Fibroblast of pulmonary artery (primary cell): Measurements from ENCODE around the gene FABP2.

ENCODE experiments used
- DNase-seq: peaks from one replicate; pipeline ENCODE4 v3.0.0-alpha.2; 2010; ENCODE audit warnings: low read depth
- H3K4me3 ChIP-seq: replicated peaks from 2 replicates; pipeline ENCODE4 v1.5.1; 2011; ENCODE audit warnings: low read depth, mild to moderate bottlenecking, control low read depth, low read length, moderate library complexity
- TF ChIP-seq, protein P1 (sequence below): IDR thresholded peaks from 2 replicates; pipeline ENCODE4 v1.5.1; 2011; ENCODE audit warnings: mild to moderate bottlenecking, control low read depth, low read length, inconsistent platforms; ENCODE audit errors: missing control alignments

FABP2 gene

DNA sequence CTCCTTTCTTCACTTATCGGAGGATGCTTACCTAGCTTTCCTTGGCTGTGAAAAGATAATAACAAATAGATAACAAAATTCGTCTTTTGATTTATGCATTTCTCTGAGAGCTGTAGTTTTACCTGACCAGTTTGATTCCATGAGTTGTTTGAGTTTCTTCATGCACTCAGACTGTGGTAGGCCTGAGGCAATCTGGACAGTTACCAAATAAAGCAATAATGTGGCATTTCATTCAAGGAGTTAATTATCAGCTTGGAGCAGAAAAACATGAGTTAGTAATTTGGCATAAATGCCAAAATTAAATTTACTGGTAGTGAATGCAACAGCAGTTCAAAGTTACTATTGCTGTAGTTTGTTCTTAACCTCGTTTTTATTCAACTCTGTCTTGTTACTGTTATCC is 53.5 kb downstream of the FABP2 start:
- TF ChIP-seq, protein P1, sequence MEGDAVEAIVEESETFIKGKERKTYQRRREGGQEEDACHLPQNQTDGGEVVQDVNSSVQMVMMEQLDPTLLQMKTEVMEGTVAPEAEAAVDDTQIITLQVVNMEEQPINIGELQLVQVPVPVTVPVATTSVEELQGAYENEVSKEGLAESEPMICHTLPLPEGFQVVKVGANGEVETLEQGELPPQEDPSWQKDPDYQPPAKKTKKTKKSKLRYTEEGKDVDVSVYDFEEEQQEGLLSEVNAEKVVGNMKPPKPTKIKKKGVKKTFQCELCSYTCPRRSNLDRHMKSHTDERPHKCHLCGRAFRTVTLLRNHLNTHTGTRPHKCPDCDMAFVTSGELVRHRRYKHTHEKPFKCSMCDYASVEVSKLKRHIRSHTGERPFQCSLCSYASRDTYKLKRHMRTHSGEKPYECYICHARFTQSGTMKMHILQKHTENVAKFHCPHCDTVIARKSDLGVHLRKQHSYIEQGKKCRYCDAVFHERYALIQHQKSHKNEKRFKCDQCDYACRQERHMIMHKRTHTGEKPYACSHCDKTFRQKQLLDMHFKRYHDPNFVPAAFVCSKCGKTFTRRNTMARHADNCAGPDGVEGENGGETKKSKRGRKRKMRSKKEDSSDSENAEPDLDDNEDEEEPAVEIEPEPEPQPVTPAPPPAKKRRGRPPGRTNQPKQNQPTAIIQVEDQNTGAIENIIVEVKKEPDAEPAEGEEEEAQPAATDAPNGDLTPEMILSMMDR, result no peak
- H3K4me3 ChIP-seq, result no peak overlapping the region
- no peak for DNase-seq
